Measurements from ENCODE around the gene OR5T2.
"Not testable (repeated sequence)": the region's sequence is repeated elsewhere in the genome, so short reads cannot be mapped to it uniquely, and the experiment has no call there.

Gene OR5T2

DNA sequence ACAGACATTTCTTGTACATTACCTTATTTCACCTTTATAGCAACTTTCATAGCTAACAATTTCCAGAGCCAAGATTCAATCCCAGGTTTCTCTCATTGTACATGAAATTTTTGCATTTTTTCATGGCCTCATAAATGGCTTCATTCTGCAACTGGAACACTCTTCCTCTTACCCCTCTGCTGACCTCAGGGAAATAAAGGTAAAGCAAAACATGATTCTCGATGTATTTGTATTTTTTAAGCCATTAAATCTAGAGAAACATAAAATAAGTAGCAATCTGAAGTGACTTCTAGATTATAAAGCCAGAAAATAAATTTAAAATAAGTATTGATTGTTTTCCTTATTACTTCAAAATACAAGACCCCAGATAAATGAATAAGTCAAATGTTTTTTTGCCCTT, at the start of gene OR5T2:
Gene OR5T2 (minus strand): TSS at position 101 of the 400 bp plus-strand sequence. CDS start 1,193 bp downstream, outside the sequence.
- no peak for DNase-seq

DNA sequence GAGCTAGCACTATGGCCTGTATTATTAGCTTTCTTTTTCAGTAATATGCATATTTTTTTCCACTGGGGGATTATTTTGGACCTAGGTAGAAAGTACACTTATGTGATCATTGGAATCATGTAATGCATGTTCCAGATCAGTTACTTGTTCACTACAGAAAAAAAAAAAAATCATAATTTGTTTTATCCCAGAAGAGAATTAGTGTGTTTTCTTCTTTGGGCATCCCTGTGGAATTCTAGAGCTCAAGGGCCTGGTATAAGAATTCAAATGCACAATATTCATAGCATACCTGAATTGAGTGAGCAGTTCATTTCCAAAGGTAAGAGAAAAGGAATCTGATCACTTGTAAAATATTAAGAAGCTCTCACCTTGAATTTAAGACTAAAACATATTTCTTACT, 39.8 kb upstream of the OR5T2 start, which contains the start of gene OR5T1:
Gene OR5T1 (plus strand): TSS at position 301 of the 400 bp plus-strand sequence. CDS start 1,485 bp downstream, outside the sequence.
- no peak for DNase-seq

- no peak for DNase-seq
These were observed 37.0 kb upstream of the OR5T2 start for GRCh38 chr11:56271092-56271491.

GRCh38 chr11:56251954-56252353, 17.9 kb upstream of the OR5T2 start, which contains the start of gene OR5T3:
TSS of gene OR5T3 (plus strand) at chr11:56252254. CDS start at chr11:56252254, 0 bp downstream.
- no peak for DNase-seq

- DNase-seq: not testable (repeated sequence)
These were observed 14.3 kb downstream of the OR5T2 start for GRCh38 chr11:56219735-56220134.

DNA sequence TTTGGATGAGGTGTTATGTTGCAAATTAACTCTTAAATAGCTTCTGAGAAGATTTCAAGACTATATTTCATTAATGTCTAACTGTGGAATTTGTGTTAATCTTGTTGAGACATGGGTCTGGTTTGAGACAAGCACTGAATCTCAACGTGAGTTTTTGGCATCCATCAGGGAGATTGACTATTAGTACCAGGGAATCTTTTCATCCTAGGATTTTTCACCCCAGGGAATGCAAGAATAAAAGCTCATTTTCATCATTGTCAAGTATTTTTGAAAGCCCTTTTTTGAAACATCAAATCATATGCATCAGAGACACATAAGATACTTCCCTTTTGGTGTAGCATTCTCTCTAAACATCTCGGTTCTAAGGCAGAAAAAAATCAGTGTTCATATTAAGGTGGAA, 19.5 kb downstream of the OR5T2 start:
- DNase-seq: no peak

DNA sequence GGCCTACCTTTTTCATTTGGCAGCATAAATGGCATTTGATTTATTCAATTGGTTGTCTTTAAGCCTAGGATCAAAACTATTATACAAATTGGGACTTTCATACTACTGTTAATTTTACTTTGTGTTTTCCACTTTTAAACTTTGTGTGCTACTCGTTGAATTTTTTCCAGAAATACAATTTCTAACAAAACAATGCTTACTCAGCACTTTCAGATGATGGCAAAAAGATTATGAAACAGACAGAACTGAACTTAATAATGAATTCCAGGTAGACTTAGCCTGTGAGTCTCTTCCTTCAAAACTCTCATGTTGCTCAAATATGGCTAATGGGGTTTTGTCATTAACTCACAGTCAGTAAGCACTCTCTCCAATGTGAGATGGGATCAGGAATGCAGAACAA, 26.3 kb downstream of the OR5T2 start:
- DNase-seq: no peak

DNA sequence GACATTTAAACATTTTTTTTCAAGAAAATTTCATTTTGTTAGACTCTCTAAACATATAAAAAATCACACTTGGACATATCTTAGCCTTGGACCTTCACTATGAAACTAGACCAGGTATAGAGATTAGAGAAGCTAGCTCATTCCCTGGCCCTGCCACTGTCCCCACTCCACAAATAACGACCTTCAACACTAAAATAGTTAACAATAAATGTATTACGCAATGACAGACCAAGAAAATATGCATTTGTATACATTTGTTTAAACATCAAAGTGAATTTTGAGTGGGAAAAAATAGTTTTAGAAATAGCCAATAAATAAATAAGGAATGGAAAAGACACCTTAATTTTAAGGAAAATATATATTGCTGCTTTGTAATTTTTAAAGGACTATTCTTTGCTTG, 36.7 kb downstream of the OR5T2 start:
- DNase-seq: no peak

DNA sequence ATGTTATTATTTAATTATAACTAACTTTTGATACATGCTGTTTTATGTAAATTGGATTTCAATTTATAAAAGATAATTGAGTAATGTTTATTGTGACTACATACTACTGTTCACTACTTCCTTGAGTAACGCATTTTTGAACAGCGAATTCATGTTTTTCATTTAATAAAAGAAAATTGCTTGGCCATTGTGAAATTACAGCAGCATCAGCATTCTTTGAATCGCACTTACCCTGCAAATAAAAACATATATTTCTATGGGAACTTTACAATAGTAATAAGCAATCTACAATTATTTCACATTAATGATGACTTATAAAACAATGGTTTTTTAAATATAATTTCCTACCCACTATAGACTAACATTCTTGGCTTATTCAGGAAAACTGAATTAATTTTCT, 37.4 kb downstream of the OR5T2 start:
- no peak for DNase-seq

DNA sequence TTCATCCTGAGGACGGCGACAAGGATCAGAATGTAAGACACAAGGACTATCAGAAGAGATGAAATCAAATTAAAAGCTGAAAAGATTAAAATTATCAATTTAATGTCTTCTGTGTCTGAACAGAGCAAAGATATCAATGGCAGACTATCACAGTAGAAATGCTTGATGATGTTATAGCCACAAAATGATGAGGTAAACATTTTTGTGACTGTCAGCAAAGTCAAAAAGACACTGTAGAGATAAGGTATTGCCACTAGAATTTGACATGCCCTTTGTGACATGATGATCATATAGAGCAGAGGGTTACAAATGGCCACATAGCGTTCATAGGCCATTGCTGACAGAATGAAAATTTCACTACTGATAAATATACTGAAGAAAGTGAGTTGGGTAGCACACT, 45.5 kb downstream of the OR5T2 start:
- no peak for DNase-seq

GRCh38 chr11:56183459-56183858, 50.6 kb downstream of the OR5T2 start:
- DNase-seq: no peak

All from NCI-H1930 (cell line).